ENCODE data around the gene ZNF487. TPM values are rescaled to one million over a fixed set of nuclear protein-coding genes. Genes with fewer than 3 reads are reported as not detected.

Gene ZNF487
- total and polyA plus RNA-seq, 2 of the 13 experiments (the other 11 are each of a cell fraction or from before 2014, with no cell fraction given): 7.4 to 8.8 TPM

GRCh38 chr10:43407576-43408330, 29.2 kb upstream of the ZNF487 start (continued):
- TF ChIP-seq ZNF276 (CRISPR knock-in tag; IDR thresholded peaks at IDR 0.05; ENCODE audit: low read depth): no peak
- no peak for TF ChIP-seq ZNF235 (CRISPR knock-in tag; IDR thresholded peaks at IDR 0.05; ENCODE audit: borderline replicate concordance)
- TF ChIP-seq PRMT3 (CRISPR knock-in tag; IDR thresholded peaks at IDR 0.05; ENCODE audit: borderline replicate concordance, low read depth): no peak
- no peak for TF ChIP-seq ZNF660 (CRISPR knock-in tag; IDR thresholded peaks at IDR 0.05; ENCODE audit: borderline replicate concordance, low read depth)
- no peak for TF ChIP-seq CAMTA2 (CRISPR knock-in tag; IDR thresholded peaks at IDR 0.05; ENCODE audit: borderline replicate concordance)
- no peak for TF ChIP-seq ZNF891 (CRISPR knock-in tag; IDR thresholded peaks at IDR 0.05)
- TF ChIP-seq ZEB1 (IDR thresholded peaks at IDR 0.05; ENCODE audit: insufficient replicate concordance, low read depth): peak; percentile 70
- no peak for TF ChIP-seq ESRRA (CRISPR knock-in tag; IDR thresholded peaks at IDR 0.05; ENCODE audit: low read depth)
- TF ChIP-seq THAP9 (CRISPR knock-in tag; IDR thresholded peaks at IDR 0.05; ENCODE audit: borderline replicate concordance): no peak
- peak; percentile 31; the same call in 1 of the 2 replicates for TF ChIP-seq ZNF788 (CRISPR knock-in tag; IDR thresholded peaks at IDR 0.05; ENCODE audit: borderline replicate concordance)
- TF ChIP-seq ZNF75D (CRISPR knock-in tag; IDR thresholded peaks at IDR 0.05; ENCODE audit: borderline replicate concordance): no peak; the same call in 1 of the 2 replicates
- TF ChIP-seq ZNF335 (CRISPR knock-in tag; IDR thresholded peaks at IDR 0.05): no peak
- TF ChIP-seq ZNF12 (CRISPR knock-in tag; IDR thresholded peaks at IDR 0.05): no peak
- TF ChIP-seq ZFP82 (CRISPR knock-in tag; IDR thresholded peaks at IDR 0.05; ENCODE audit: borderline replicate concordance): 0 out of 2 replicates have a peak, but pooled peaks have one; percentile 13
- no peak for TF ChIP-seq HIC2 (CRISPR knock-in tag; IDR thresholded peaks at IDR 0.05; ENCODE audit: low read depth)
- TF ChIP-seq FOXA1 (IDR thresholded peaks at IDR 0.05): no peak
- TF ChIP-seq FOXA1 (CRISPR knock-in tag; IDR thresholded peaks at IDR 0.05): no peak; the same call in 1 of the 2 replicates
- TF ChIP-seq ZNF331 (CRISPR knock-in tag; IDR thresholded peaks at IDR 0.05): peak; percentile 49; the same call in 1 of the 2 replicates
- no peak for TF ChIP-seq ZNF33B (CRISPR knock-in tag; IDR thresholded peaks at IDR 0.05)
- no peak for TF ChIP-seq NFKBIZ (CRISPR knock-in tag; IDR thresholded peaks at IDR 0.05)
- no peak for TF ChIP-seq ELF4 (CRISPR knock-in tag; IDR thresholded peaks at IDR 0.05; ENCODE audit: borderline replicate concordance)
- TF ChIP-seq PRPF4 (IDR thresholded peaks at IDR 0.05; ENCODE audit: low read depth, low read length, poor library complexity, severe bottlenecking): no peak
- TF ChIP-seq CREB3 (CRISPR knock-in tag; IDR thresholded peaks at IDR 0.05): no peak

Data from HepG2 (cell line).